ENCODE data around the gene SLC36A4. TPM values are rescaled to one million over a fixed set of nuclear protein-coding genes. Genes with fewer than 3 reads are reported as not detected.
"Not testable (repeated sequence)": the region's sequence is repeated elsewhere in the genome, so short reads cannot be mapped to it uniquely, and the experiment has no call there.

SLC36A4 gene
- total RNA-seq, 1 experiment from 2014 or later, result 21.1 TPM

- no peak for TF ChIP-seq CTCF (IDR thresholded peaks at IDR 0.05 in 2 of 3, conservative IDR thresholded peaks at IDR 0.05 in 1 of 3; ENCODE audit: borderline replicate concordance in 1 of 3, insufficient read depth in 1 of 3, low read depth in 2 of 3, low read length in 2 of 3)
- TF ChIP-seq CBX3 (IDR thresholded peaks at IDR 0.05; ENCODE audit: low read depth), result peak; percentile 48; the same call in 1 of the 2 replicates
- TF ChIP-seq EZH2phosphoT487 (IDR thresholded peaks at IDR 0.05; ENCODE audit: borderline replicate concordance), result no peak
- peak; percentile 96 for TF ChIP-seq ZFX (IDR thresholded peaks at IDR 0.05)
- no peak for TF ChIP-seq ZNF274 (IDR thresholded peaks at IDR 0.05; ENCODE audit: low read depth, low read length)
- TF ChIP-seq SP1 (IDR thresholded peaks at IDR 0.05; ENCODE audit: low read depth), result peak; percentile 61
Observed at GRCh38 chr11:93197380-93198214, at the start of gene SLC36A4 (continued).

- CTCF ChIA-PET; H3K27ac ChIP-seq (ENCODE audit: low read depth, low read length); BruUV-seq (replicated peaks); H3K4me3 ChIP-seq (replicated peaks in 1 of 2; ENCODE audit: low read depth in 1 of 2, low read length in 2 of 2); H3K36me3 ChIP-seq (ENCODE audit: control insufficient read depth in 1 of 2, insufficient read depth in 2 of 2, low read length in 2 of 2); RAD21 ChIA-PET (ENCODE audit: low non-redundant PET in 1 of 2, low total read pairs in 2 of 2, uncharacterized antibody in 2 of 2, unreplicated experiment in 2 of 2); H2AFZ ChIP-seq (ENCODE audit: low read depth, low read length, poor library complexity, severe bottlenecking); H4K20me1 ChIP-seq (ENCODE audit: insufficient read depth); H3K9me2 ChIP-seq (ENCODE audit: insufficient read depth); DNase-seq (ENCODE audit: low read depth, low spot score); H3K79me2 ChIP-seq (ENCODE audit: insufficient read depth, low read length); H3K4me2 ChIP-seq (ENCODE audit: low read length); H3K27me3 ChIP-seq (ENCODE audit: insufficient read depth, low read length); H3K9ac ChIP-seq (ENCODE audit: low read length); intact Hi-C loops (cut with micrococcal nuclease); ATAC-seq; H3K4me1 ChIP-seq (ENCODE audit: control insufficient read depth in 1 of 2, insufficient read depth in 2 of 2, low read length in 2 of 2); POLR2A ChIA-PET; H3K9me3 ChIP-seq (ENCODE audit: control insufficient read depth in 1 of 2, insufficient read depth in 1 of 2, low read depth in 1 of 2, low read length in 2 of 2): not testable (repeated sequence)
Observed at GRCh38 chr11:93246790-93247189, 49.0 kb upstream of the SLC36A4 start.
